Measurements from ENCODE around the gene CITED4.

- TF ChIP-seq POLR2A (IDR thresholded peaks at IDR 0.05) (no peak), CTCF (IDR thresholded peaks at IDR 0.05) (no peak)
Measured at GRCh38 chr1:40903106-40903505, 40.9 kb upstream of the CITED4 start.

Data from breast epithelium (tissue), 3 donors.